ENCODE data around the gene PHTF2.

Gene PHTF2

GRCh38 chr7:77942431-77942830, 143.9 kb downstream of the PHTF2 start:
- Histone ChIP-seq H3K9ac (ENCODE audit: low read length) (no peak overlapping the region), H3K4me3 (ENCODE audit: low read depth in 1 of 2, low read length in 2 of 2) (no peak overlapping the region), H3K27ac (ENCODE audit: low read depth, low read length) (no peak overlapping the region), H3K27me3 (ENCODE audit: control insufficient read depth in 1 of 2, insufficient read depth in 2 of 2, low read length in 2 of 2) (no peaks in the 10 kb centered on the region), H3K4me1 (ENCODE audit: insufficient read depth, low read length) (no peaks in the 10 kb centered on the region), H3K36me3 (ENCODE audit: insufficient read depth, low read length) (no peaks in the 10 kb centered on the region), H3K9me3 (ENCODE audit: low read length) (no peaks in the 10 kb centered on the region)

DNA sequence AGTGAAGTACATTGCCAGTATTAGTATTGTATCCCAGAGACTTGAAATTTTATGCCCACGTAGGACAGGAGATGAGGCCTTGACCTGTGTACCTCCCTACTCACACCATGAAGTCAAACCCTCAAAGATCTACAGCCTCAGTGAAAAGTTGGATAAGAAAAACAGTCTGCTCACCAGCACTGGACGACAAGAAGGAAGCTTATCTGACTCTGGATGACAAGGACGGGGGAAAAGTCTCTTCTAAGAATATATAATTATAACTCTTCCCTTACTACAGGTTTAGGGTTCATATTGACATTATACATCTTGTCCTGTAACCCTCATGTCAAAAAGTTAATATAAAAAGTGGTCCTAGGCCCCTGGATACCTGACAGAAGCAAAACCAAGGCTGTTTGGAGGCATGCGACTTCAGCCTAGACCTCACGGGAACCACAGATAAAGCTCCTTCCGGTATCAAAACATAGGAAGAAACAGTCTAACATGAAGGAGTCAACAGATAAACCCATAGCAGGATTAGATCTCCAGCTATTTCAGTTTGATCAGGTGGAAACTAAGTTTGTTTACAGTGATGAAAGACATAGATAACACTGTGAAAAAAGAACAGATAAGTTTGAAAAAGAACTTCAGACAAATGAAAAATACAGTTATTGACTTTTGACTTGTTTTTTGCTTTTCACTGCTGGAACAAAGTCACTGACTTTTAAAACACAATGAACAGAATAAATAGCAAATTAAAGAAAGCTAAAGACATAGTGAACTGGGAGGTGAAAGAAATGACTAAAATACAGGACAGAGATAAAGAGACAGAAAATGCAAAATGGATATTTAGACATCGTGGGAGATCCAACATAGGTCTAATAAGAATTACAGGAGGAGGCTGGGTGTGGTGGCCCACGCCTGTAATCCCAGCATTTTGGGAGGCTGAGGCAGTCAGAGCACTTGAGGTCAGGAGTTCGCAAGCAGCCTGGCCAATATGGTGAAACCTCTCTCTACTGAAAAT, 145.9 kb downstream of the PHTF2 start:
- Histone ChIP-seq H3K27me3 (ENCODE audit: control insufficient read depth in 1 of 2, insufficient read depth in 2 of 2, low read length in 2 of 2) (no peaks in the 10 kb centered on the region), H3K9me3 (ENCODE audit: low read length) (no peaks in the 10 kb centered on the region), H3K36me3 (ENCODE audit: insufficient read depth, low read length) (no peaks in the 10 kb centered on the region), H3K4me3 (ENCODE audit: low read depth in 1 of 2, low read length in 2 of 2) (no peak overlapping the region), H3K4me1 (ENCODE audit: insufficient read depth, low read length) (no peaks in the 10 kb centered on the region), H3K27ac (ENCODE audit: low read depth, low read length) (no peak overlapping the region), H3K9ac (ENCODE audit: low read length) (no peak overlapping the region)

GRCh38 chr7:77950548-77950947, 152.0 kb downstream of the PHTF2 start:
- no peaks in the 10 kb centered on the region for H3K4me1 ChIP-seq (ENCODE audit: insufficient read depth, low read length)
- no peaks in the 10 kb centered on the region for H3K9me3 ChIP-seq (ENCODE audit: low read length)
- no peak overlapping the region for H3K4me3 ChIP-seq (ENCODE audit: low read depth in 1 of 2, low read length in 2 of 2)
- H3K9ac ChIP-seq (ENCODE audit: low read length): no peak overlapping the region
- H3K36me3 ChIP-seq (ENCODE audit: insufficient read depth, low read length): no peaks in the 10 kb centered on the region
- no peaks in the 10 kb centered on the region for H3K27me3 ChIP-seq (ENCODE audit: control insufficient read depth in 1 of 2, insufficient read depth in 2 of 2, low read length in 2 of 2)
- H3K27ac ChIP-seq (ENCODE audit: low read depth, low read length): no peak overlapping the region

DNA sequence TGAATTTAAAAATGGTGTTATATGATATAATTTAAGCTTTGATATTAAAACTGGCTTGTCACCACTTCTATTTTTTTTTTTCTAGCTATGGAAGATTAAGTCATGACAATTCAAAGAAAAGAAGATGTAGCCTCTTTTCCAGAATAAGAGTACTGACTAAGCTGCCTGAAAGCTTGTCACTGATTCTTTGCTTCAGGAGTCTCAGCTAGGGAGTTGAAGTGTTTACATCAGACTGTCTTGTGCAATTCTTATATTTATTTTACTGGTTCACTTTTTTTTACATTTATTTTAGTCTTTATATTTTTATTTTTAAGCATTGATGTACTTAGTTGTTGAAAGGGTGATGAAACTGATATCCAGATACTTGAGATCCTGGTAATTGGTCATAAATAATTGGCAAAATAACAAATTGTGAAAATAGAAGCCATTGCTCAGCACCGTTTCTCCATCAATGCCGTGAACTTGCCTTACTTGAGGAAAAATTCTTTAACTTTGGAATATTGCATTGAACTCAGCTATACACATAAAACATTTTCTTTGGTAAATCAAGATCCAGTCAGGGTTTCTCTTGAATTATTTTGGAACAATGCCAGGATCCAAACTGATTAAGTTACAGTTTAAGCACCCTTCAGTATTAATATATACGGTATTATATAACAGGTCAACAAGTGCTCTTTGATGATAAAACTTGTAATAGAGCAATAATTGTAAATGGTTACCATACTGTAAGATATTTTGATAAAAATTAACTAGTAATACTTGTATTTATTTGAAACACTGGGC, 156.4 kb downstream of the PHTF2 start:
- H3K36me3 ChIP-seq (ENCODE audit: insufficient read depth, low read length): no peaks in the 10 kb centered on the region
- H3K4me3 ChIP-seq (ENCODE audit: low read depth in 1 of 2, low read length in 2 of 2): no peak overlapping the region
- no peaks in the 10 kb centered on the region for H3K27me3 ChIP-seq (ENCODE audit: control insufficient read depth in 1 of 2, insufficient read depth in 2 of 2, low read length in 2 of 2)
- H3K4me1 ChIP-seq (ENCODE audit: insufficient read depth, low read length): no peaks in the 10 kb centered on the region
- H3K9ac ChIP-seq (ENCODE audit: low read length): no peak overlapping the region
- H3K27ac ChIP-seq (ENCODE audit: low read depth, low read length): no peak overlapping the region
- no peaks in the 10 kb centered on the region for H3K9me3 ChIP-seq (ENCODE audit: low read length)

- no peaks in the 10 kb centered on the region for H3K9me3 ChIP-seq (ENCODE audit: low read length)
- H3K27ac ChIP-seq (ENCODE audit: low read depth, low read length): no peak overlapping the region
- H3K9ac ChIP-seq (ENCODE audit: low read length): no peak overlapping the region
- no peak overlapping the region for H3K4me3 ChIP-seq (ENCODE audit: low read depth in 1 of 2, low read length in 2 of 2)
- H3K27me3 ChIP-seq (ENCODE audit: control insufficient read depth in 1 of 2, insufficient read depth in 2 of 2, low read length in 2 of 2): no peaks in the 10 kb centered on the region
- no peaks in the 10 kb centered on the region for H3K4me1 ChIP-seq (ENCODE audit: insufficient read depth, low read length)
- no peaks in the 10 kb centered on the region for H3K36me3 ChIP-seq (ENCODE audit: insufficient read depth, low read length)
These were observed 159.9 kb downstream of the PHTF2 start for GRCh38 chr7:77958436-77958835.

DNA sequence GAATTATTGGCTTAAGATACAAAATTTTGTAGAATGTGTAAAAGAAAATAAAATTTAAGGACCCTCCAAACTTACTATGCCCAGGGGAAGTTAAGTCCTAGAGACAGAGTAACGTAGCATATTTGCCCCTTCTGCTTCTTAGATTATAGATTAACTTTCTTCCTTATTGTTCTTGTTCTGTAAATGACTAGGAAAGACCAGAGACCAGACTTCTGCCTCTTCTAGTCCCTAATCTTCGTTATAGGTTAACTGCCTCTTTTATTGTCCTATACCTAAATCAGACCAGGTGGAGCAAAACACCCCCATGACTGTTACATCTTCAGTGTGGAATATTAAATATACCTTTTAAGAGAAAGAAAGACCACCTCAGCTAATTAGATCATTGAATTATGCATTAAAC, 160.5 kb downstream of the PHTF2 start:
- H3K9ac ChIP-seq (ENCODE audit: low read length): no peak overlapping the region

GRCh38 chr7:77960336-77960735, 161.8 kb downstream of the PHTF2 start:
- H3K9ac ChIP-seq (ENCODE audit: low read length): no peak overlapping the region
- no peak overlapping the region for H3K27ac ChIP-seq (ENCODE audit: low read depth, low read length)
- no peak overlapping the region for H3K4me3 ChIP-seq (ENCODE audit: low read depth in 1 of 2, low read length in 2 of 2)
- no peaks in the 10 kb centered on the region for H3K9me3 ChIP-seq (ENCODE audit: low read length)
- no peaks in the 10 kb centered on the region for H3K27me3 ChIP-seq (ENCODE audit: control insufficient read depth in 1 of 2, insufficient read depth in 2 of 2, low read length in 2 of 2)
- no peaks in the 10 kb centered on the region for H3K36me3 ChIP-seq (ENCODE audit: insufficient read depth, low read length)
- no peaks in the 10 kb centered on the region for H3K4me1 ChIP-seq (ENCODE audit: insufficient read depth, low read length)

More for the DNA sequence above, 160.5 kb downstream of the PHTF2 start:
- H3K9me3 ChIP-seq (ENCODE audit: low read length): no peaks in the 10 kb centered on the region
- H3K4me3 ChIP-seq (ENCODE audit: low read depth in 1 of 2, low read length in 2 of 2): no peak overlapping the region
- no peaks in the 10 kb centered on the region for H3K36me3 ChIP-seq (ENCODE audit: insufficient read depth, low read length)
- H3K27me3 ChIP-seq (ENCODE audit: control insufficient read depth in 1 of 2, insufficient read depth in 2 of 2, low read length in 2 of 2): no peaks in the 10 kb centered on the region
- H3K4me1 ChIP-seq (ENCODE audit: insufficient read depth, low read length): no peaks in the 10 kb centered on the region
- H3K27ac ChIP-seq (ENCODE audit: low read depth, low read length): no peak overlapping the region

GRCh38 chr7:77967429-77967828, 168.9 kb downstream of the PHTF2 start:
- Histone ChIP-seq H3K27ac (ENCODE audit: low read depth, low read length) (no peak overlapping the region), H3K9me3 (ENCODE audit: low read length) (no peaks in the 10 kb centered on the region), H3K4me1 (ENCODE audit: insufficient read depth, low read length) (no peaks in the 10 kb centered on the region), H3K4me3 (ENCODE audit: low read depth in 1 of 2, low read length in 2 of 2) (no peak overlapping the region), H3K9ac (ENCODE audit: low read length) (no peak overlapping the region), H3K36me3 (ENCODE audit: insufficient read depth, low read length) (no peaks in the 10 kb centered on the region), H3K27me3 (ENCODE audit: control insufficient read depth in 1 of 2, insufficient read depth in 2 of 2, low read length in 2 of 2) (no peaks in the 10 kb centered on the region)

DNA sequence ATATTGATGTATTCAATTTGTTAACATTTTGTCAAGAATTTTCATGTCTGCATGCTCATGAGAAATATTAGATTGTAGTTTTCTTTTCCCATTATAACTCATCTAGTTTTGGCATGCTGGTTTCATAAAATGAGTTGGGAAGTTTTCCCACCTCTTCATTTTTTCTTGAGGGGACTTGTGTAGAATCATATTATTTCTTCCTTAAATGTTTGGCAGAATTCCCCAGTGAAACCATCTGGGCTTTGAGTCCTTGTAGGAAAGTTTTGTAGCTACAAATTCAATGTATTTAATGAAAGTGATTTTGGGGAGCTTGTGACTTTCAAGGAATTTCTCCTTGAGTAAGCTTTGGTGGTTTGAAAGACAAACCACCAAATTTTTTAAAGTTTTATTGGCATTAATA, 173.2 kb downstream of the PHTF2 start:
- no peaks in the 10 kb centered on the region for H3K4me1 ChIP-seq (ENCODE audit: insufficient read depth, low read length)
- H3K9ac ChIP-seq (ENCODE audit: low read length): no peak overlapping the region
- H3K27ac ChIP-seq (ENCODE audit: low read depth, low read length): no peak overlapping the region
- H3K27me3 ChIP-seq (ENCODE audit: control insufficient read depth in 1 of 2, insufficient read depth in 2 of 2, low read length in 2 of 2): no peaks in the 10 kb centered on the region
- H3K36me3 ChIP-seq (ENCODE audit: insufficient read depth, low read length): no peaks in the 10 kb centered on the region
- no peak overlapping the region for H3K4me3 ChIP-seq (ENCODE audit: low read depth in 1 of 2, low read length in 2 of 2)
- H3K9me3 ChIP-seq (ENCODE audit: low read length): no peaks in the 10 kb centered on the region

DNA sequence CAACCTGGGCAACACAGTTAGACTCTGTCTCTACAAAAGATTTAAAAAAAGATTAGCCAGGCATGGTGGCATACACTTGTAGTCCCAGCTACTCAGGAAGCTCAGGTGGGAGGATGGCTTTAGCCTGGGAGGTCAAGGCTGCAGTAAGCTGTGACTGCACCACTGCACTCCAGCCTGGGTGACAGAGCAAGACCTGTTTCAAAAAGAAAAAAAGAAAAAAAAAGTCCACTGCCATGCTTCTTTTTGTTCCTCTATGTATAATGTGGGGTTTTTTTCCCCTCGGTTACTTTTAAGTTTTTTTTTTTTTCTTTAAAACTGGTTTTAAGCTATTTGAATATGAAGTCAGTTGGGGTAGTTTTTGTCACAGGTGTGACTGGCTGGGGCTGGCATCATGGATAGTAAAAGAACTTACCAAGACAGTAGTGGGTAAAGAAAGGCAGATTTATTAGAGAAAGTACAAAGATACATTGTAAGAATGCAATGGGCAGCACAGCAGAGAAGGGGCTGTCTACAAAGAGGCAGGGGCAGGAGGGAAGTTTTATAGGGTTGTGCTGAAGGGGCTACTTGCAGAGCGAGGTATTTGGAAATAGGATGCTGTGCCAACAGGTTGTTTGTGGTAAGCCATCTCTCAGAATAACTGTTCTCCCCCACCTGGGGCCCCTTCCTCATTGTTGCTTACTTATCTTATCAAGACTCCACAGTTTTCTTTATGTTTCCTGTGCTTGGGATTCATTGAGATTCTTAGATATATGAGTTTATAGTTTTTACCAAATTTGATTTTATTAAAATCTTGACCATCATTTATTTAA, 177.3 kb downstream of the PHTF2 start:
- Histone ChIP-seq H3K9ac (ENCODE audit: low read length) (no peak overlapping the region), H3K27ac (ENCODE audit: low read depth, low read length) (no peak overlapping the region), H3K27me3 (ENCODE audit: control insufficient read depth in 1 of 2, insufficient read depth in 2 of 2, low read length in 2 of 2) (no peaks in the 10 kb centered on the region), H3K36me3 (ENCODE audit: insufficient read depth, low read length) (no peaks in the 10 kb centered on the region), H3K4me1 (ENCODE audit: insufficient read depth, low read length) (no peaks in the 10 kb centered on the region), H3K4me3 (ENCODE audit: low read depth in 1 of 2, low read length in 2 of 2) (no peak overlapping the region), H3K9me3 (ENCODE audit: low read length) (no peaks in the 10 kb centered on the region)

GRCh38 chr7:77979219-77979618, 180.6 kb downstream of the PHTF2 start:
- Histone ChIP-seq H3K36me3 (ENCODE audit: insufficient read depth, low read length) (no peaks in the 10 kb centered on the region), H3K4me3 (ENCODE audit: low read depth in 1 of 2, low read length in 2 of 2) (no peak overlapping the region), H3K27ac (ENCODE audit: low read depth, low read length) (no peak overlapping the region), H3K4me1 (ENCODE audit: insufficient read depth, low read length) (no peaks in the 10 kb centered on the region), H3K27me3 (ENCODE audit: control insufficient read depth in 1 of 2, insufficient read depth in 2 of 2, low read length in 2 of 2) (no peaks in the 10 kb centered on the region), H3K9ac (ENCODE audit: low read length) (no peak overlapping the region), H3K9me3 (ENCODE audit: low read length) (no peaks in the 10 kb centered on the region)

Measured in muscle layer of colon (tissue), 2 donors.